GM18907 (cell line): Measurements from ENCODE around the gene GANAB.
A peak's percentile ranks its signal among the peaks of the same experiment; 100 is the strongest.
"Not testable (repeated sequence)": the region's sequence is repeated elsewhere in the genome, so short reads cannot be mapped to it uniquely, and the experiment has no call there.

Experiments
- ATAC-seq: cut with Tn5 transposase; IDR thresholded peaks from one replicate; pipeline ENCODE4 v1.9.1; 2021; ENCODE audit warnings: mild to moderate bottlenecking, moderate library complexity; ENCODE audit not compliant: unreplicated experiment

GANAB gene

DNA sequence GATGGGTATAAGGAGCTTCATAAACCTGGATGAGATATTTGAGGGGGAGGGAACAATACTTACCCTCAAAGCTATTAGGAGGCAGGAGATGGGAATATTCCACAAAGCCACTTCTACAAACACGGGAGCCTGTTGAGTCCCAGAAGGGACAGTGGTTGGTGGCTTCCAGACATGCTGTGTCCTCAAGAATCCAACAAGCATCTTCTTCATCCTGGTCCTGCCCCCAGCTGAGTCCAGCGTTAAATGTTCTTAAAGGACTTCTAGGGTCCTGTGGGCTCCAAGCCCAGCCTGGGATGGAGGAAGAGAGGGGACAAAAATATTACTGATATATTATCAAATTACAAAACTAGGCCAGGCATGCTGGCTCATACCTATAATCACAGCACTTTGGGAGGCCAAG lies 21.0 kb upstream of the GANAB start:
- no peak for ATAC-seq

DNA sequence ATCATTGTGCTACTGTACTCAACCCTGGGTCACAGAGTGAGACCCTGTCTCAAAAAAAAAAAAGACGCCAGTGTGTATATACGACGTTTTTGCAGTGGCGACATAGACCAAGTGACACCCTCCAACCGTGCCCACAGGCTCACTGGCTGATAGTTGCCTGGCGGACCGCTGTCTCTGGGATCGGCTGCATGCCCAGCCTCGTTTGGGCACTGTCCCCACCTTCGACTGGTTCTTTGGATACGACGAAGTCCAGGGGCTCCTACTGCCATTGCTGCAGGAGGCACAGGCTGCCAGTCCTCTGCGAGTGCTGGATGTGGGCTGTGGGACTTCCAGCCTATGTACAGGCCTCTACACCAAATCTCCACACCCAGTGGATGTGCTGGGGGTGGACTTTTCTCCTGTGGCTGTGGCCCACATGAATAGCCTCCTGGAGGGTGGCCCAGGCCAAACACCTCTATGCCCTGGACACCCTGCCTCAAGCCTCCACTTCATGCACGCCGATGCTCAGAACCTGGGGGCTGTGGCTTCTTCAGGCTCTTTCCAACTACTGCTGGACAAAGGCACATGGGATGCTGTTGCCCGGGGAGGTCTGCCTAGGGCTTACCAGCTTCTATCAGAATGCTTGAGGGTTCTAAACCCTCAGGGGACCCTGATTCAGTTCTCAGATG lies 20.0 kb upstream of the GANAB start:
- no peak for ATAC-seq

DNA sequence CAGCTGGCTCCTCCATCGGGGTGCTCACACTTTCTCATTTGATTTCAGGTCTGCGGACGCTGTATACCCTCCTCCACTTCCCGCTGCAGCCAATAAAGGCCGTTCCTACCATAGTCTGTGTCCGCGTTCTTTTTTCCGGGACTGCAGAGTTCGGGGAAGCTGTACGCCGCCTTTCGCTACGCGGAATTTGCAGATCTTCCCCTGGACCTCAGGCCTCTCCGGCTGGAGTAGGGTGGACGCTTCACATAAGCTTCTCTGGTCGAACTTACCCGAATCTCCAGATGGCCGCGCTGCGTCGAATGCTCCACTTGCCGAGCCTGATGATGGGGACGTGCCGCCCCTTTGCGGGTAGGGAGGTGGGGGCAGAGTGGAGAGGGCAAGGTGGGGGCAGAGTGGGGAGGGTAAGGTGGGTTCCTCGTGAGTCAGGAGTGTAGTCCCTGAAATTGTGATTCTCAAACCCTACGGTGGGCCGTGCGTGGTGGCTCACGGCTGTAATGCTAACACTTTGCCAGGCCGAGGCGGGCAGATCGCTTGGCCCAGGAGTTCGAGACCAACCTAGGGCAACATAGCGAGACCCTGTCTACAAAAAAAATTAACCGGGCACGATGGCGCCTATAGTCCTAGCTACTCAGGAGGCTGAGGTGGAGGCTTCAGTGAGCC lies 19.3 kb upstream of the GANAB start:
- ATAC-seq, result peak; percentile 9

DNA sequence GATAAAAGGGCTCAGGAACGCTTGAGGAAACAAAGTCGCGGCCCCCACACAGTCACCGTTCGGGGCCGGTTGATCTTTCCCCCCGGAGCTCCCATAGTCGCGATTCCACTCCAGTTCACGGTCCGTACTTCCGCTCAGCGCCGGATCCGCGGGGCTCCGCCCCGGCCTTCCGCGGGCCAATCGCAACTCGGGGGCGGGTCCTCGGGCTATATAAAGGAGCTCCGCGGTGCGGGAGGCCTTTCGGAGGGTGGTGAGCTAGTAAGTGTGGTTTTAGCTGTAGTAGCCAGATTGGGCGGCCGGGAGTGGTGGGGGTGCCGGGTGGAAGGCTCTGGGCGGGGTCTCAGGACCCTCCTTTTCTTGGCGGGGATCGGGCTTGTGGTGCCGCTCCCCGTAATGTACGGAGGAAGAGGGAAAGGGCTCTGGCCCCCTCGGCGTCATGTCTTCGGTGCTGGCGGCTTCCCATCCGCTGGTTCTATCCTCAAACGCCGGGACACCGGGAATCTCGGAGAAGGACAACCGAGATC lies 18.7 kb upstream of the GANAB start, which contains the start of the genes C11orf98 and CSKMT:
C11orf98 (minus strand) TSS at position 136 of the 524 bp plus-strand sequence; CDS start at position 95, 41 bp downstream.
CSKMT (plus strand) TSS at position 238 of the 524 bp plus-strand sequence. CDS start 568 bp downstream, outside the sequence.
- peak; percentile 85 for ATAC-seq

DNA sequence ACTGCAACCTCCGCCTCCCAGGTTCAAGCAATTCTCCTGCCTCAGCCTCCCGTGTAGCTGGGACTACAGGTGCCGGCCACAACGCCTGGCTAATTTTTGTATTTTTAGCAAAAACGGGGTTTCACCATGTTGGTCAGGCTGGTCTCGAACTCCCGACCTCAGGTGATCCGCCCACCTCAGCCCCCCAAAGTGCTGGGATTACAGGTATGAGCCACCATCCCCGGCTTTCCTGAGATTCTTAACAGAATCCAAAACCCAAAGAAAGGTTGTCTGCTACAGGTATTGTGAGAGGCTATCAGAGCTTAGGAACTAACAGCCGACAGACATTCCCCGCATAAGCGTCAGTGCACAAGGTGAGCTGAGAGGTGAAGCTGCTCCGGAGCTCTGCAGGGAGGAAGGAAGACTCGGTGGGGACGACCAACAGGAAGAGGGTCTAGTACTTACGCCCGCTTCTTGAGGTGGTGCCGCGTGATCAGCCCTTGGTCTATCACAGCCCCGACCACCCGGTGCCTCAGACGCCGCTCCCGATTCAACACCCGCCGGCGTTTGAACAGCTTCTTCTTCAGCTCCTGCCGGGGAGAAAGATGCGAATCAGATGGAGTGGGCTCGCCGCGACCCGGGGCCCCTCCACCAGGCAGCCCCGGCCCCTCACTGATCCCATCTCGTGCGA lies 18.1 kb upstream of the GANAB start:
- ATAC-seq, result peak; percentile 41

DNA sequence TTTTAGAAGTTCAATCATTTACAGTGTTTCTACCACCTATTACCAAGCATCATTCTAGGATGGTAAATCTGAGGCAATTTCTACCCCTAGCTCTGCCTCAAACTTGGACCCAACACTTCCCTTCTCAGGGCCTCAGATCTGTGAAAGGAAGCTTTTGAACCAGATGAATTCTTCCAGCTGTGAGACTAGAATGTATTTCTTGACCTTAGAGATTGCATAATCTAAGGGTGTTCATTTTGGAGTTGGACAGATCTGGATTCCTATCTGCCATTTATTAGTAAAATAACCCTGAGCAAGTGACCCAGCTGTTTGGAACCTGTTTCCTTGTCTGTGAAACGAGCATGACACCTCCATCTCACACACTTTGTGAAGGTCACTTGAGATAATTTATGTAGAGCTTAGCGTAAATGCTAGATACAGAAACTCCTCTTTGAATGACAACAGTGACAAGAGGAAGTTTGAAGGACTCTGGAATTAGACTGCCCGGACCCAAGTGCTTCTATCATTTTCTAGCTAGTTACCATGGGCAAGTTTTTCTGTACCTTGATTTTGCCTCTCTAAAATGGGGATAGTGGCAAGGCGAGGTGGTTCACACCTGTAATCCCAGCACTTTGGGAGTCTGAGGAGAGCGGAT lies 10.5 kb upstream of the GANAB start:
- ATAC-seq, result no peak

DNA sequence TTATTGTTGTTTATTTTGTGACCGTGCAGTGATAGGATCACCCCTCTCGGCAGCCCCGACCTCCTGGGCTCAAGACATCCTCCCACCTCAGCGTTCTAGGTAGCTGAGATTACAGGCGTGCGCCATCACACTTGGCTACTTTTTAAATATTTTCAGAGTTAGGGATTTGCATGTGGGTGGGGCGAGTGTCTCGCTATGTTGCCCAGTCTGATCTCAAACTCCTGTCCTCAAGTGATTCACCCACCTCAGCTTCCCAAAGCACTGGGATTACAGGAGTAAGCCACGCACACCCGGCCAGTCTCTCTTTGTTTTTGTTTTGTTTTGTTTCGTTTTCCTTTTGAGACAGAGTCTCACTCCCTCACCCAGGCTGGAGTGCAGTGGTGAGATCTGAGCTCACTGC lies 7.9 kb upstream of the GANAB start:
- ATAC-seq, result no peak

DNA sequence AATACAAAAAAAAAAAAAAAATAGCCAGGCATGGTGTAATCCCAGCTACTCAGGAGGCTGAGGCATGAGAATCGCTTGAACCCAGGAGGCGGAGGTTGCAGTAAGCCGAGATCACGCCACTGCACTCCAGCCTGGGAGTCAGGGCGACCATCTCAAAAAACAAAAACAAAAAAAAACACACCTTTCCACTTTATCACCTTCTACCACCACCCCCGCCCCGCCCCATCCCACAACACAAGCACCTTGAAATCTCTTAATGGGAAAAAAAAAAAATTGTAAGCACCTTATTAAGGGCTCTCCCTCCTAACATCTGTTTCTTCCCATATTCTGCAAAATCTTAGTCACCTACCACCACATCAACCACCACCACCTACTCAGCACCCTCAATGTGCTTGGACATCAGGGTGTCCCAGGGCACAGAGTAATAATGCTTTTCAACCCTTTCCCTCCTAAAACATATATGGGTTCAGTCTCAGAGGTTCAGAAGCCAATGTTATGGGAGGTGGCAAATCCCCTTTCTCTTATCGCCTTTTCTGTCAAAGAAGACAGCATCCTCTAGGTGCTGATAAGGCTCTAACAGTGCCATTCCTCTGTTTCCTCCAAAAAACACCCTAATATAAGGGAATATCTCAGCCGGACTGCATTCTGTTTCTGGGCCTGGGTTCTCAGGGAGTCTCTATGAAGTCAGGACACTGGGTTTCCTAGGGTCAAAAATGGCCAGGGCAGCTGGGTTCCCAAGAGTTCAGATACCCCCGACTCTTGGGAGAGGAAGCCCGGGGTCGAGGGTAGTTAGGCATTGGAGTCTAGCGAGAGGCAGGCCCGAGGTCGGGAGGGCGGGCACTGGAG lies 6.0 kb upstream of the GANAB start:
- ATAC-seq, result peak; percentile 15

DNA sequence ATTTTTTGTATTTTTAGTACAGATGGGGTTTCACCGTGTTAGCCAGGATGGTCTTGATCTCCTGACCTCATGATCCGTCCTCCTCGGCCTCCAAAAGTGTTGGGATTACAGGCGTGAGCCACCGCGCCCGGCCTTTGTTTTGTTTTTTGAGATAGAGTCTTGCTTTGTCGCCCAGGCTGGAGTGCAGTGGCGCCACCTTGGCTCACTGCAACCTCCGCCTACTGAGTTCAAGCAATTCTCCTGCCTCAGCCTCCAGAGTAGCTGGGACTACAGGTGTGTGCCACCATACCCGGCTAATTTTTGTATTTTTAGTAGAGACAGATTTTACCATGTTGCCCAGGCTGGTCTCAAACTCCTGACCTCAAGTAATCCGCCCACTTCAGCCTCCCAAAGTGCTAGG lies 3.9 kb upstream of the GANAB start:
- not testable (repeated sequence) for ATAC-seq

DNA sequence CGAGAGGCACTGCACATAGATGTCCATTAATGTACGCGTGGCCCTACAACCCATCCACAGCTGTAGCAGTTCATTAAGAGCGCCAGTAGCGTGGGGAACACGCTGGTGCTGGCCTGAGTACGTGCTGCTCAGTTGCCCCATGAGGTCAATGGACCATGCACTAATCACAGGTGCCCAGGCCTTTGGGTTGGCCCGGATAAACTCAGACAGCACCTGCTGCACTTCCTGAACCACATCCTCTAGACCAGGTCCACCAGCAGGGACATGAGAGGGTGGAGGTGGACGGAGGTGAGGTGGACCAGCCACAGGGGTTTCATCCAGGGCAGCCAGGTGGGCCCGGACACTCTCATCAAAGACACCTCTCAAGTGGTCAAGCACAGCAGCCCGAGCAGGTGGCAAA lies 3.1 kb upstream of the GANAB start:
- no peak for ATAC-seq

DNA sequence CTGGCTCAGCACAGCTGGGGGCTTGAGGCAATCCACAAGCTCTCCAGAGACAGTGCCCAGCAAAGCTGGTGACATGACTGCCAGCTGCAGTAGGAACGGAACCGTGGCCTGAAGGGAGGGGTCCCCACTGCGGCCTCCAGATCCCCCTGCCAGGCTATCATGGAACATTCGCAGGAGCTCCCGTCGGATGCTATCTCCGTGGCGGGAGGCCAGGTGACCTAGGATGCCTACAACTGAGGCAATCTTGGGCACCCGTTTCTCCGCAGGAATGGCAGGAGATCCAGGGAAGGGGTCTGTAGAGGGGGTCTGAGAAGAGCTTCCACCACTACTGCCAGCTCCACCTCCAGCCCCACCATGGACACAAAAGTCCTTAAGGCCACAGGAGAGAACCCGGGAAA lies 2.6 kb upstream of the GANAB start:
- ATAC-seq, result no peak

DNA sequence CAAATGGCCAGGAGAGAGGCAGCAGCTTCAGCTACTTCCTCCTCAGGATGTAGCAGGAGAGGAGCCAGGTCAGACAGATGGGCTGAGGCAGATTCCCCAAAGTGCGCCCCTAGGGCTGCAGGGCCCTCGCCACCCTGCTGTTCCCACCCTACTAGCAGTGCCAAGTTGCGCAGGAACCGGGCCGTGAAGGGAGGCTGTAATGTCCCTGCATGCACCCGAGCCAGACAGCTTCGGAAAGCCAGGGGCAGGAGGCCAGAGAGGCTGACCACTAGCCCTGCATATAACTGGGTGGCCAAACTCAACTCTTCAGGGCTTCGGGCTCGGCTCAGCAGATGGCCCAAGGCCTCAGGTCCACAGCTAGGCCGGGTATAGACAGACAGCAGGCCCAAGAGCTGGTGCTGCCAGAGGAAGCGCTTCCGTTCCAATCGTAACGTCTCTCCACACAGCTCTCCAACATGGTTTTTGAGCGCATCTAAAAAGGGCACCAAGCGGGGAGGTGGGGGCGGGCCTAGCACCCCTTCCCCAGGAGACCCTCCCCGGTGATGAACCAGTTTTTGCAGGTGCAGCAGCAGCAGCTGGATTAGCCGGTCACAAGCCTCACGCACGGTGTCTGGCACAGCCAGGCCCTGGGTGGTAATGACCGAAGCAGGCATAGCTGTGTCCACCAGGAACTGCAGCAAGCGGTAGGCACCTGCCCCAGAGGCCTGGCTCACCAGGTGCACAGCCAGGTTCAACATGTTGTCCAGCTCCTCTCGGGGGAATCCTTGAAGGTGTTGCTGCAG lies 2.0 kb upstream of the GANAB start:
- ATAC-seq, result no peak

DNA sequence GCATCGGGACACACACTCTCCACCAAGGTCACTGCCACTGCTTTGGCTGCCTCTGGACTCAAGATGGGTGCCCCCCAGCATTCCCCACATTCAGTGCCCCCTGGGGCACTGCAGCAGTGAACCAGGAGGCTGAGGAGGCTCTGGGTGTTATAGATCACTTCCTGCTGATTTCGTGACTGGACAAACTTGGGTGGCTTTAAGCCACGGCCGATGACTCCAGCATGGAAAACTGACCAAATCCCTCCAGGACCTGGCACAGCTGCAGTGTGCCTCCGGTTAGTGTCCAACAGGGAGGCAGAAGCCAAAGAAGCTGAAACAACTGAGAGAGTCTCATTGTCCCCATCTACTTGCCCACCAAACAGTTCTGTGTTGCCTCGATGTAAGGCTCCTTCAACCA lies 1.2 kb upstream of the GANAB start:
- ATAC-seq, result no peak

DNA sequence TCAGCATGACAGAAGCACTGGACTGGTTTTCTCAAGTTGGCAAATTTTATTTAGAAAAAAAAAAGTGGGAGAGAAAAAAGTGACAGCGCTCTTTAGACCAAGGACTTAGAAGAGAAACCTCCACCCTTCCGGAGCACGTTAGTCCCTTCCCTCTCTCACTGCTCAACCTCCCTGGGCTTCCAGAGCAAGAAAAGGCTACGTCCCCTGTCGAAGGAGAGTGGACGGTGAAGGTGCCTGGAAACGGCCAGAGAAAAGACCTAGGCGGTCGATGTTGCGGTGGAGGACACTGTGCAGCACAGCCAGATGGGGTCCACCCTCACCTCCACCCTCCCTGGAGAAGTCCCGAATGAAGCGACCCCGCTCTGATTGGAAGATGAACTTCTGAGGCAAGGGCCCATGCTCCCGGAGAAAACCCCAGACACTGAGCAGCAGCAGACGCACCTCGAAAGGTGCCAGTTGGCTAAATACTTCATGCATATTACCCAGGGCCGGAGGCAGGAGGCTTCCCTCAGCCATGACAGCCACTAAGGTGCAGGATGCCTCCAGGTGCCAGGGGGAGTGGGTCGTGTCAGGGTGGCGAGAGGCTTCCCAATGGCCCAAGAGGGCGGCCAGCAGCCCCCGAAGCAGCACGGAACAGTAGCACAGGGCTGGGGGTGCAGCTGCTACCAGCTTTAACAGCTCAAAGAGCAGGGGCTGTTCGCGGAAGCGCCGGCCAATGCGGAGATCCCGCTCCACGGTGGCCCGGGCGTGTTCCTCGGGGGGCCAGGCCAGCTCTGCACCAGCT lies 604 bp upstream of the GANAB start:
- peak; percentile 1 for ATAC-seq

DNA sequence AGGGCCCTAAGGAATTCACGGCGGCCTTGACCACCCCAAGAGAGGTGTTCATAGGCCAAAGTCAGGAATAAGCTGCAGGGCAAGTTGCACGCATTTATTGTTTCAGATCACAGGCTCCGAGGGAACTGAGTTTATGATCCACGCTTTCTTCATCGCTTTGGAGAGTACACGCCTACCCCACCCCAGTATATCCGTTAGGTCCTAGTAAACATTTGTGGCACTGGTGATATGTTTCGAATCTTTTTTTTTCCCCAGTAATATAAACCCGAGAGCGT lies 805 bp downstream of the GANAB start:
- ATAC-seq, result no peak

DNA sequence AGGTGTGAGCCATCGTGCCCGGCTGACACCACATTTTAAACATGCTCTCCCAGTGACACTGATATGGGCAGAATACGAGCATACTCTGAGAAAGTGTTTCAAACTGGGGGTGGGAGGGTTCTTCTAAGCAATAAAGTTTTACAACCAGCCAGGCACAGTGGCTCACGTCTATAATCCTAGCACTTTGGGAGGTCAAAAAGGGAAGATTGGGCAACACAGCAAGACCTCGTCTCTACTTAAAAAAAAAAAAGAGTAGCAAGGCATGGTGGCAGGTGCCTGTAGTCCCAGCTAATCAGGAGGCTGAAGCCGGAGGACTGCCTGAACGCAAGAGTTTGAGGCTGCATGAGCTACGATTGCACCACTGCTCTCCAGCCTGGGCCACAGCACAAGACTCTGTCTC lies 2.2 kb downstream of the GANAB start:
- no peak for ATAC-seq

DNA sequence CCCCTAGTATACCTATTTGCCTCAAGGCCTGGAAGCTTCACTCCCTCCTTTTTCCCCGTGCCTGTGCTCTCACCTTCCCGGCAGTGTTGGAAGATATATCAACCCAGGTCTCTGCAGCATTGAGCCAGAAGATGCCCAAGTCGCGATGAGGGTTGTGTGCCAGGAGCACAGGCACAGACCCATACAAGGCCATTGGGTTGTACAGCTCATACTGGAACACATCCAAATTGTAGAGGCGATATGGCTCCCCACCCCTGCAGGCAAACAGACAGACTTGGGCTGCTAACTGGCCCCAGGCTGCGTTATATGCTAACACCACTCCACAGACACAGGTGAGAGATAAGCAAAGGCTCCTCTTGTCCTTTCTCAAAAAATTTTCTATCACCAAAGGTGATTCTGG lies 13.9 kb downstream of the GANAB start:
- no peak for ATAC-seq

DNA sequence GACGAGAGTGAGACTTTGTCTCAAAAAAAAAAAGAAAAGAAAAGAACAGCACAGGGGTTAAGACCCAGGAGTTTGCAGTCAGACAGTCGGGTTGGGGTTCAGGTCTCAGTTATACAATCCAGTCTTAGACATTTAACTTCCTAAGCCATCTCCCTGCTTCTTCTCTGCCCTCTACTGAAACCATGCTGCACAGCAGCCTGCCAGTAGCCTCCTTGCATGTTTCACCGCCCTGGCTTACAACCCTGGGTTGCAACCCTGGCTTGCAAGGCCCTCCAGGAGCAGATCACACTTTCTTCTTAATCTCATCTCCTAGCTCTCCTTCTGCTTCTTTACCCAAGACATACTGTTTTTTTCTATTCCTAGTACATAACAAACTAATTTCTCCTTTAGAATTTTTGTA lies 18.7 kb downstream of the GANAB start:
- ATAC-seq, result no peak

DNA sequence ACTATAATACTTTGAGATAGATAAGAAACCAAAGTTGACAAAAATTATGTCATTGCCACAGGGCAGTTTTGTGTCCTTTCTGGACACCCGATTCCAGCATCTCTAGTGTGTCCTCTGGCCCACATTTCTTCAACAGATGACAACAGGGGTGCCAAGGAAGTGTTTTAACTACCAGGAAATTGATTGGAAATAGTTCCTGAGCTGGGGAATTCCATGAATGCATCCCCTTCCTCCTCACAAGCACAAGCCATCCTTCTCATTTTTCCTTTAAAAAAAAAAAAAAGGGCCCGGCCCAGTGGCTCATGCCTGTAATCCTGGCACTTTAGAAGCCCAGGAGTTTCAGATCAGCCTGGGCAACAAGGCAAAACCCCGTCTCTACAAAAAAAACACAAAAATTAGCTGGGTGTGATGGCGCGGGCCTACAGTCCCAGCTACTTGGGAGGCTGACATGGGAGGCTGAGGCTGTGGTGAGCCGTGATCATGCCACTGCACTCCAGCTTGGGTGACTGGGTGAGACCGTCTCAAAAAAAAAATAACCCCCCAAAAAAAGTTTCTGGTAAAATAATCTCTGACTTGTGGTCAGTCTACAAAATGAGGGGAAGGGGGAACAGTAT lies 23.8 kb downstream of the GANAB start:
- ATAC-seq, result no peak
